GM10266 (cell line): Measurements from ENCODE around the gene TNIP3.

Experiments used
- DNase-seq: peaks from one replicate; pipeline ENCODE4 v3.0.0; 2012; ENCODE audit errors: extremely low spot score
- TF ChIP-seq, protein P1 (sequence below): IDR thresholded peaks from 2 replicates; pipeline ENCODE4 v1.5.1; 2012; ENCODE audit warnings: mild to moderate bottlenecking, low read depth; ENCODE audit not compliant: control insufficient read depth, insufficient read depth; ENCODE audit errors: missing control alignments

Gene TNIP3

DNA sequence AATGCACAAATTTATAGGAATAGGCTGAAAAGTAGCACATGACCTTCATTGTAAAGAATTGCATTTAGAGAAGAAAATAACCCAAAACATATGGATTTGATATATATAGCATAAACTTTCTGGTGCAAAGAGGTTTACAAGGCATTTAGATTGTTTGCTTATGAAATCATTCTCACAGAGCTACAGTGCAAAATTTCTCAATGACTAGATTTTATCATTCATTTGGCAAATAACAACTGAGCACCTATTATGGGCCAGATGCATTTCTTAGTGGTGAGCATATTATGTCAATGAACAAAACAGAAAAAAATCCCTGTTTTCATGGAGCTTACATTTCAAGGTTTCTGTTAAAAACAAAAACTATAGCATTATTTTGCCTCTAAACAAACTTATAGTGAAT lies 34.1 kb upstream of the TNIP3 start:
- no peak for DNase-seq
- TF ChIP-seq, protein P1, sequence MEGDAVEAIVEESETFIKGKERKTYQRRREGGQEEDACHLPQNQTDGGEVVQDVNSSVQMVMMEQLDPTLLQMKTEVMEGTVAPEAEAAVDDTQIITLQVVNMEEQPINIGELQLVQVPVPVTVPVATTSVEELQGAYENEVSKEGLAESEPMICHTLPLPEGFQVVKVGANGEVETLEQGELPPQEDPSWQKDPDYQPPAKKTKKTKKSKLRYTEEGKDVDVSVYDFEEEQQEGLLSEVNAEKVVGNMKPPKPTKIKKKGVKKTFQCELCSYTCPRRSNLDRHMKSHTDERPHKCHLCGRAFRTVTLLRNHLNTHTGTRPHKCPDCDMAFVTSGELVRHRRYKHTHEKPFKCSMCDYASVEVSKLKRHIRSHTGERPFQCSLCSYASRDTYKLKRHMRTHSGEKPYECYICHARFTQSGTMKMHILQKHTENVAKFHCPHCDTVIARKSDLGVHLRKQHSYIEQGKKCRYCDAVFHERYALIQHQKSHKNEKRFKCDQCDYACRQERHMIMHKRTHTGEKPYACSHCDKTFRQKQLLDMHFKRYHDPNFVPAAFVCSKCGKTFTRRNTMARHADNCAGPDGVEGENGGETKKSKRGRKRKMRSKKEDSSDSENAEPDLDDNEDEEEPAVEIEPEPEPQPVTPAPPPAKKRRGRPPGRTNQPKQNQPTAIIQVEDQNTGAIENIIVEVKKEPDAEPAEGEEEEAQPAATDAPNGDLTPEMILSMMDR, result no peak

GRCh38 chr4:121195649-121196048 lies 31.5 kb upstream of the TNIP3 start:
- TF ChIP-seq, protein P1, result no peak
- DNase-seq, result no peak

DNA sequence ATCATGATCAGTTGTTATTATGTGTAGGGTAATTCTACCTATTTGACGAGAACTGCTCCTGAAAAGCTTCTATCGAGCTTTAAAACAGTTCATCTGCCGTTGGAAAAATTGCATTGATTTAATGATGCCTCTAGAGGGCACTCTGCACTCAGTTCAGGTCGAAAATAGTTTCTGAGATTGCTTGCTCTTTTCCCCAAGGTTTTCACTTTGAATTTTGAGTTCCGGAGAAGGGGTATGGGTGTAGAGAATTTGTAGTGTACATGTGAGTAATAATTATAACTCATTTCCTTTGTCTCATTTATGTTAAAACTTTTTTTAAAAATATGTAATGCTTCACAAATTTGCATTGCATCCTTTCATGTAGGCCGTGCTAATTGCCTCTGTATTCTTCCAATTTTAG lies 28.4 kb upstream of the TNIP3 start:
- TF ChIP-seq, protein P1, result peak; percentile 78
- DNase-seq, result peak; percentile 24

- TF ChIP-seq, protein P1, result no peak
- no peak for DNase-seq
Measured at GRCh38 chr4:121192013-121192412, 27.9 kb upstream of the TNIP3 start.

- TF ChIP-seq, protein P1, result no peak
- no peak for DNase-seq
Measured at GRCh38 chr4:121191361-121191760, 27.2 kb upstream of the TNIP3 start.

GRCh38 chr4:121190389-121190788 lies 26.3 kb upstream of the TNIP3 start:
- no peak for DNase-seq
- TF ChIP-seq, protein P1, result no peak

GRCh38 chr4:121189326-121190215 lies 25.4 kb upstream of the TNIP3 start:
- TF ChIP-seq, protein P1, result no peak
- DNase-seq, result peak; percentile 29
